RWPE1 (cell line): ENCODE data around the gene PPP1R36.

ENCODE experiments used
- CTCF ChIA-PET: fragments of 350-600 bp; sonication (Branson Sonifier 250); formaldehyde crosslinking; extraction: SDS; loops from one replicate; lab custom pipeline; 2021; lab: Yijun Ruan, JAX
- POLR2A ChIA-PET: fragments of 400-600 bp; formaldehyde crosslinking; extraction: SDS; loops from one replicate; lab custom pipeline; 2020; ENCODE audit warnings: antibody characterized with exemption; ENCODE audit not compliant: low non-redundant PET; lab: Yijun Ruan, JAX
- DNase-seq: peaks from one replicate; pipeline ENCODE4 v3.0.0; 2012; ENCODE audit warnings: low spot score
- H3K27ac ChIP-seq: fragments of 450-650 bp; 2 replicates; pipeline ENCODE4 v1.5.1; 2017
- CTCF ChIP-seq: fragments of 450-650 bp; conservative IDR thresholded peaks from 2 replicates; pipeline ENCODE4 v1.5.1; 2017; ENCODE audit warnings: low read depth, mild to moderate bottlenecking

Gene PPP1R36

GRCh38 chr14:64518229-64518628 lies 31.5 kb upstream of the PPP1R36 start:
- DNase-seq, result no peak
- POLR2A ChIA-PET, result no interaction called here
- H3K27ac ChIP-seq, result no peak overlapping the region
- CTCF ChIA-PET, result no interaction called here
- no peak for TF ChIP-seq CTCF

- POLR2A ChIA-PET, result no interaction called here
- CTCF ChIA-PET, result interaction anchor here (0.8 to 0.9 kb wide), 2 partner anchors 10 to 91 kb away, joined by 3 read pairs; no protein-coding TSS in a partner anchor
- no peak overlapping the region for H3K27ac ChIP-seq
- TF ChIP-seq CTCF, result no peak
- no peak for DNase-seq
These were observed 29.1 kb upstream of the PPP1R36 start for GRCh38 chr14:64520699-64521098.

GRCh38 chr14:64522591-64523355 lies 27.0 kb upstream of the PPP1R36 start:
- ChIA-PET CTCF (interaction anchor here (1.1 kb wide), 1 partner anchor 12 kb away, joined by 5 read pairs; no protein-coding TSS in a partner anchor), POLR2A (no interaction called here)
- H3K27ac ChIP-seq, result no peak overlapping the region
- DNase-seq, result no peak
- no peak for TF ChIP-seq CTCF

- no peak for DNase-seq
- POLR2A ChIA-PET, result no interaction called here
- H3K27ac ChIP-seq, result no peak overlapping the region
- no peak for TF ChIP-seq CTCF
- CTCF ChIA-PET, result no interaction called here
These were observed 24.4 kb upstream of the PPP1R36 start for GRCh38 chr14:64525354-64525753.

GRCh38 chr14:64531567-64531966 lies 18.2 kb upstream of the PPP1R36 start:
- POLR2A ChIA-PET, result no interaction called here
- no peak overlapping the region for H3K27ac ChIP-seq
- DNase-seq, result no peak
- CTCF ChIA-PET, result no interaction called here
- TF ChIP-seq CTCF, result no peak

- TF ChIP-seq CTCF, result no peak
- no peak for DNase-seq
- CTCF ChIA-PET, result interaction anchor here (0.5 kb wide), 1 partner anchor 104 kb away, joined by 4 read pairs; no protein-coding TSS in a partner anchor
- POLR2A ChIA-PET, result no interaction called here
- peak overlapping the region; percentile 17; the same call in 1 of the 2 replicates for H3K27ac ChIP-seq
These were observed 13.1 kb upstream of the PPP1R36 start for GRCh38 chr14:64536488-64537245.
